ENCODE data around the gene NPTX1. TPM values are rescaled to one million over a fixed set of nuclear protein-coding genes. Genes with fewer than 3 reads are reported as not detected.

The NPTX1 gene
- total and polyA plus RNA-seq, 2 of the 13 experiments (the other 11 are each of a cell fraction or from before 2014, with no cell fraction given): 0.01 TPM; not detected in 1

DNA sequence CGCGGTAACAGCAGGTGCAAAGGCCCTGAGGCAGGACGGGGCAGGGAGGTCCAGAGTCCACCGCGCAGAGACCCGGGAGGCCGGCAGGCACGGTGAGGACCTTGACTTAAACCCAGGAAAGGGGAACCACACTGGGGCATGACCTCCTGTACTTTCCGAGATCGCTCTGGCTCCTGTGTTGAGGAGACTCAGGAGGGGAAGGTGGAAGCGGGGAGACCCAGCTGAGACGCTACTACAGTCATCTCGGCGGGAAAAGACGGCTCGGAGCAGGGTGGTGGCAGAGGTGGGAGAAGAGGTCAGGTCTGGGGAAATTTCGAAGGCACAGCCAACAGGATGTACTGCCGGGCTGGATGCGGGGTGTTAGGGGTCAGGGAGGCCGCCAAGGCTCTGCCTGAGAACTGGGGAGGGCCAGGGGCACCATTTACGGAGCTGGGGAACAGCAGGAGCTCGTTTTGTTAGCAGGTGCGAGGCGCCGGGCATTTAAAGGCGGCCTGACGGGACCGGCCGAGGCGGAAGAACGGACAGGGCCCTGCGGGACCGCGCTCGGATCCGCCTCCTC, 22.3 kb downstream of the NPTX1 start (continued):
- no peak for TF ChIP-seq TRIM24 (CRISPR knock-in tag; IDR thresholded peaks at IDR 0.05)
- no peak for TF ChIP-seq ZKSCAN1 (IDR thresholded peaks at IDR 0.05; ENCODE audit: low read length)
- no peak for TF ChIP-seq CREM (IDR thresholded peaks at IDR 0.05)
- TF ChIP-seq CREM (CRISPR knock-in tag; IDR thresholded peaks at IDR 0.05): no peak
- TF ChIP-seq, protein P1, sequence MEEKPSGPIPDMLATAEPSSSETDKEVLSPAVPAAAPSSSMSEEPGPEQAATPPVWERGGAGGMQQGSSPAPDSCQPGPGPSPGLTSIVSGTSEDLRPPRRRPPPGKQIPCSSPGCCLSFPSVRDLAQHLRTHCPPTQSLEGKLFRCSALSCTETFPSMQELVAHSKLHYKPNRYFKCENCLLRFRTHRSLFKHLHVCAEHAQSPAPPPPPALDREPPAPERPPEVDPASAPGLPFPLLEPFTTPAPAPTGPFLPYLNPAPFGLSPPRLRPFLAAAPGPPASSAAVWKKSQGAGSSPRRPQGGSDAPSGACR (CRISPR knock-in tag; IDR thresholded peaks at IDR 0.05): no peak
- TF ChIP-seq, protein P2, sequence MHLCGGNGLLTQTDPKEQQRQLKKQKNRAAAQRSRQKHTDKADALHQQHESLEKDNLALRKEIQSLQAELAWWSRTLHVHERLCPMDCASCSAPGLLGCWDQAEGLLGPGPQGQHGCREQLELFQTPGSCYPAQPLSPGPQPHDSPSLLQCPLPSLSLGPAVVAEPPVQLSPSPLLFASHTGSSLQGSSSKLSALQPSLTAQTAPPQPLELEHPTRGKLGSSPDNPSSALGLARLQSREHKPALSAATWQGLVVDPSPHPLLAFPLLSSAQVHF (CRISPR knock-in tag; IDR thresholded peaks at IDR 0.05): no peak
- peak; percentile 7; the same call in 1 of the 2 replicates for TF ChIP-seq JUN (CRISPR knock-in tag; IDR thresholded peaks at IDR 0.05)
- TF ChIP-seq, protein P3, sequence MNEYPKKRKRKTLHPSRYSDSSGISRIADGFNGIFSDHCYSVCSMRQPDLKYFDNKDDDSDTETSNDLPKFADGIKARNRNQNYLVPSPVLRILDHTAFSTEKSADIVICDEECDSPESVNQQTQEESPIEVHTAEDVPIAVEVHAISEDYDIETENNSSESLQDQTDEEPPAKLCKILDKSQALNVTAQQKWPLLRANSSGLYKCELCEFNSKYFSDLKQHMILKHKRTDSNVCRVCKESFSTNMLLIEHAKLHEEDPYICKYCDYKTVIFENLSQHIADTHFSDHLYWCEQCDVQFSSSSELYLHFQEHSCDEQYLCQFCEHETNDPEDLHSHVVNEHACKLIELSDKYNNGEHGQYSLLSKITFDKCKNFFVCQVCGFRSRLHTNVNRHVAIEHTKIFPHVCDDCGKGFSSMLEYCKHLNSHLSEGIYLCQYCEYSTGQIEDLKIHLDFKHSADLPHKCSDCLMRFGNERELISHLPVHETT (CRISPR knock-in tag; conservative IDR thresholded peaks at IDR 0.05): no peak
- no peak for TF ChIP-seq ZSCAN22 (CRISPR knock-in tag; IDR thresholded peaks at IDR 0.05)
- TF ChIP-seq SP4 (CRISPR knock-in tag; IDR thresholded peaks at IDR 0.05): no peak
- no peak for TF ChIP-seq CENPT (CRISPR knock-in tag; IDR thresholded peaks at IDR 0.05; ENCODE audit: low read depth)
- TF ChIP-seq HNRNPL (IDR thresholded peaks at IDR 0.05; ENCODE audit: low read depth, low read length): no peak
- TF ChIP-seq GABPA (IDR thresholded peaks at IDR 0.05; ENCODE audit: low read depth, low read length): no peak
- no peak for TF ChIP-seq GABPA (CRISPR knock-in tag; IDR thresholded peaks at IDR 0.05; ENCODE audit: low read depth)
- TF ChIP-seq, protein P4, sequence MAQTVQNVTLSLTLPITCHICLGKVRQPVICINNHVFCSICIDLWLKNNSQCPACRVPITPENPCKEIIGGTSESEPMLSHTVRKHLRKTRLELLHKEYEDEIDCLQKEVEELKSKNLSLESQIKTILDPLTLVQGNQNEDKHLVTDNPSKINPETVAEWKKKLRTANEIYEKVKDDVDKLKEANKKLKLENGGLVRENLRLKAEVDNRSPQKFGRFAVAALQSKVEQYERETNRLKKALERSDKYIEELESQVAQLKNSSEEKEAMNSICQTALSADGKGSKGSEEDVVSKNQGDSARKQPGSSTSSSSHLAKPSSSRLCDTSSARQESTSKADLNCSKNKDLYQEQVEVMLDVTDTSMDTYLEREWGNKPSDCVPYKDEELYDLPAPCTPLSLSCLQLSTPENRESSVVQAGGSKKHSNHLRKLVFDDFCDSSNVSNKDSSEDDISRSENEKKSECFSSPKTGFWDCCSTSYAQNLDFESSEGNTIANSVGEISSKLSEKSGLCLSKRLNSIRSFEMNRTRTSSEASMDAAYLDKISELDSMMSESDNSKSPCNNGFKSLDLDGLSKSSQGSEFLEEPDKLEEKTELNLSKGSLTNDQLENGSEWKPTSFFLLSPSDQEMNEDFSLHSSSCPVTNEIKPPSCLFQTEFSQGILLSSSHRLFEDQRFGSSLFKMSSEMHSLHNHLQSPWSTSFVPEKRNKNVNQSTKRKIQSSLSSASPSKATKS (CRISPR knock-in tag; IDR thresholded peaks at IDR 0.05): no peak
- TF ChIP-seq, protein P5, sequence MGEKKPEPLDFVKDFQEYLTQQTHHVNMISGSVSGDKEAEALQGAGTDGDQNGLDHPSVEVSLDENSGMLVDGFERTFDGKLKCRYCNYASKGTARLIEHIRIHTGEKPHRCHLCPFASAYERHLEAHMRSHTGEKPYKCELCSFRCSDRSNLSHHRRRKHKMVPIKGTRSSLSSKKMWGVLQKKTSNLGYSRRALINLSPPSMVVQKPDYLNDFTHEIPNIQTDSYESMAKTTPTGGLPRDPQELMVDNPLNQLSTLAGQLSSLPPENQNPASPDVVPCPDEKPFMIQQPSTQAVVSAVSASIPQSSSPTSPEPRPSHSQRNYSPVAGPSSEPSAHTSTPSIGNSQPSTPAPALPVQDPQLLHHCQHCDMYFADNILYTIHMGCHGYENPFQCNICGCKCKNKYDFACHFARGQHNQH (CRISPR knock-in tag; IDR thresholded peaks at IDR 0.05): no peak
- no peak for TF ChIP-seq PLRG1 (conservative IDR thresholded peaks at IDR 0.05)
- no peak for TF ChIP-seq IKZF4 (CRISPR knock-in tag; IDR thresholded peaks at IDR 0.05; ENCODE audit: borderline replicate concordance, low read depth, not compliant biosample characterization)
- TF ChIP-seq ZNF12 (CRISPR knock-in tag; IDR thresholded peaks at IDR 0.05): no peak
- TF ChIP-seq, protein P6, sequence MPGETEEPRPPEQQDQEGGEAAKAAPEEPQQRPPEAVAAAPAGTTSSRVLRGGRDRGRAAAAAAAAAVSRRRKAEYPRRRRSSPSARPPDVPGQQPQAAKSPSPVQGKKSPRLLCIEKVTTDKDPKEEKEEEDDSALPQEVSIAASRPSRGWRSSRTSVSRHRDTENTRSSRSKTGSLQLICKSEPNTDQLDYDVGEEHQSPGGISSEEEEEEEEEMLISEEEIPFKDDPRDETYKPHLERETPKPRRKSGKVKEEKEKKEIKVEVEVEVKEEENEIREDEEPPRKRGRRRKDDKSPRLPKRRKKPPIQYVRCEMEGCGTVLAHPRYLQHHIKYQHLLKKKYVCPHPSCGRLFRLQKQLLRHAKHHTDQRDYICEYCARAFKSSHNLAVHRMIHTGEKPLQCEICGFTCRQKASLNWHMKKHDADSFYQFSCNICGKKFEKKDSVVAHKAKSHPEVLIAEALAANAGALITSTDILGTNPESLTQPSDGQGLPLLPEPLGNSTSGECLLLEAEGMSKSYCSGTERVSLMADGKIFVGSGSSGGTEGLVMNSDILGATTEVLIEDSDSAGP (CRISPR knock-in tag; IDR thresholded peaks at IDR 0.05; ENCODE audit: borderline replicate concordance): no peak
- TF ChIP-seq RFXANK (CRISPR knock-in tag; IDR thresholded peaks at IDR 0.05): no peak
- no peak for TF ChIP-seq ZNF235 (CRISPR knock-in tag; IDR thresholded peaks at IDR 0.05; ENCODE audit: borderline replicate concordance)
- no peak for TF ChIP-seq KDM5A (IDR thresholded peaks at IDR 0.05; ENCODE audit: borderline replicate concordance, low read length)
- no peak for TF ChIP-seq ZNF331 (CRISPR knock-in tag; IDR thresholded peaks at IDR 0.05)
- TF ChIP-seq YEATS4 (CRISPR knock-in tag; IDR thresholded peaks at IDR 0.05; ENCODE audit: borderline replicate concordance): no peak
- TF ChIP-seq RNF2 (conservative IDR thresholded peaks at IDR 0.05; ENCODE audit: low read depth): no peak
